ENCODE data around the gene ZNRF2.

ZNRF2 gene

GRCh38 chr7:30412782-30413504 lies 128.5 kb downstream of the ZNRF2 start:
- no peak for DNase-seq (ENCODE audit: low read depth)

- DNase-seq (ENCODE audit: low read depth) = no peak
Measured at GRCh38 chr7:30413864-30414263, 129.5 kb downstream of the ZNRF2 start.
